ENCODE data around the gene CAP2. TPM values are rescaled to one million over a fixed set of nuclear protein-coding genes. Genes with fewer than 3 reads are reported as not detected.

The CAP2 gene
- total RNA-seq, 2 donors from 2014 or later, result not detected

DNA sequence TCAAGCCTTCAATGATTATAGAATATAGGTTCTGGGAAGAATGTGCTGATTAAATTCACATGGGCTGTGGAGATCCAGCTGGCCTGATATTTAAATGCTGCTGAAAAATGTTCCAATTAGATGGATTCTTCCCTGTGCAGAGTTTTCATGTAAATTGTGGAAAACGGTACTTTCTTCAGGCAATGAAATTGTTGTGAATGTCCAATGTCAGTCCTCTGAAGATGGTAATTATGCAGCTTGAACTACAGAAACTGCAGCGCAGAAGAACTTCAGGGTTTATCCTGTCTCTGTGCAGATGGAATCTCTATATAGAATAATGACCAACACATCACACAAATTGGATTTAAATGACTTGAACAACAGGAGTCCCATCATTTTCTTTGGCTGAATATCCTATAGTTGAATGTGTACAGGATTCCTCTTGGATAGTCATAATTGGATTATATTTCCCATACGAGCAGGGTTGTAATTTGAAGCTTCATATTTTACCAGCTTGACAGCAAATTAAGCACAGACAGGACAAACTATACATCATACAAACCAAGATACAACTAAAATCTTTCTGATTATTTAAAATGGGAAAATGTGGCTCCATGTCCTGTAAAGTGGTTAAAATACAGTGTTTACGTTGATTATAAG, 82.3 kb downstream of the CAP2 start:
- ATAC-seq (replicated peaks in 1 of 2), result no peak
- Mint-ChIP-seq H3K9me3 (no peaks in the 10 kb centered on the region), H3K4me3 (no peak overlapping the region), H3K27me3 (ENCODE audit: low read depth) (peaks cover 15% of the 10 kb centered on the region), H3K4me1 (ENCODE audit: low read depth) (no peaks in the 10 kb centered on the region), H3K36me3 (ENCODE audit: insufficient read depth in 2 of 2) (no peaks in the 10 kb centered on the region), H3K27ac (no peak overlapping the region)
- DNase-seq, result no peak

DNA sequence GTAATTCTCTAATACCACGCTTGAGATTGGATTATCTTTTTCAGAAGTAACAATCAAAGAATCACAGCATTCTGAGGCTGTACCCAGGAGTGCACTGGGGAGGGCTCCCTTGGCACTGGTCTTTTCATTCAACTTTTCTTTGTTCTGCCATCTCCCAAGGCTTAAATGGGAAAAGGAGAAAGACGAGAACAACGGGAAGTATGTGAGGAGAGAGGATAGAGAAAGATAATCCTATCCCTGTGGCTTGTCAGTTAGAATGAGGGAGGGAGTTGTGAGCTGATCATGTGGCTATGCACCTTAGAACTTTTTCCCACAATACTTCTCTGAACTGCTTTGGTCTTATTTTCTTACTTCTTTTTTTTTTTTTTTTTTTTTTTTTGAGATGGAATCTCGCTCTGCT, 83.1 kb downstream of the CAP2 start:
- Mint-ChIP-seq H3K36me3 (ENCODE audit: insufficient read depth in 2 of 2) (no peaks in the 10 kb centered on the region), H3K4me3 (no peak overlapping the region), H3K4me1 (ENCODE audit: low read depth) (no peaks in the 10 kb centered on the region), H3K27me3 (ENCODE audit: low read depth) (peaks cover 17% of the 10 kb centered on the region), H3K9me3 (no peaks in the 10 kb centered on the region), H3K27ac (no peak overlapping the region)
- ATAC-seq (replicated peaks in 1 of 2), result no peak
- DNase-seq, result no peak

DNA sequence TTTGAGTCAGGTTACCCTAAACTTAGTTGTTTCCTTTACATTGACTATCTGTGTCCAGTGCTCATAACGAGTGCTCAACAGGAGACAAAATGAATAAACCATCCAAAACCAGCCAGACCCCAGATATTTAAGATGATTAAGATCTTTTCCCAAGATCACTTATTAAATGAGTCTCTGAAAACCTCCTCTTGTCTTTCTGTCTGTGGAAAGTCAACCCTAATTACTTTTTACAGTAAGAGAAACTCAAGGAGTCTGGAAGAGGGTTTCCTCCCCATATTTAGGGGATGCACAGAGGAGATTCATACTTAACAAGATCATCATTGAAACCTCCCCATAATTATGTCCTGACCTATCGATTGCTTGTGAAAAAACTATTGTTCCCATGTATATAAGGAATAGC, 84.0 kb downstream of the CAP2 start:
- no peaks in the 10 kb centered on the region for H3K9me3 Mint-ChIP-seq
- DNase-seq (no peak), ATAC-seq (replicated peaks in 1 of 2) (no peak)
- no peaks in the 10 kb centered on the region for H3K36me3 Mint-ChIP-seq (ENCODE audit: insufficient read depth in 2 of 2)
- H3K4me1 Mint-ChIP-seq (ENCODE audit: low read depth), result no peaks in the 10 kb centered on the region
- no peak overlapping the region for H3K27ac Mint-ChIP-seq
- peaks cover 25% of the 10 kb centered on the region for H3K27me3 Mint-ChIP-seq (ENCODE audit: low read depth)
- H3K4me3 Mint-ChIP-seq, result no peak overlapping the region

DNA sequence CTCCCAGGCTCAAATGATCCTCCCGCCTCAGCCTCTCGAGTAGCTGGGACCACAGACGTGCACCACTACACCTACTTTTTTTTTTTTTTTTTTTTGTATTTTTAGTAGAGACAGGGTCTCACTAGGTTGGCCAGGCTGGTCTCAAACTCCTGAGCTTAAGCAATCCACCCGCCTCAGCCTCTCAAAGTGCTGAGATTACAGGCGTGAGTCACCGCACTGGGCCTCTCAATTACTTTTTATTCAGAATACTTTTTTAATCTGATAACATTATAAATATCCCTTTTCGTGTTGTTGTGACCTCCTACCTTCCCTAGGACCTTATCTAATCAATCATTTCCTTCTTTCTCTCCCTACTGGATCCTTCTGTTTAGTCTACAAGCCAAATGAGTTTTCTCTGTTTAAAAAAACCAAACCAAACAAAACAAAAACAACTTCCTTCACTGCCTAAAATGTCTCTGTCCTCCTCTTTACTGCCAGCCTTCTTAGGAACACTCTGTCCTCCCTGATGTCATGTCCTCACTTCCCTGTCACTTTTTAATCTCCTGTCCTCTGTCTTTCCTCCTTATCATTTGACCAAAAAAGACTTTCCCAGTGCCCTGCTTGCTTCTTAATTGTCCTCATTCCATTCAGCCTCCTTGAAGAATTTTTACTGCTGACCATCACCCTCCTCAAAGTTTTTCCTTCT, 85.0 kb downstream of the CAP2 start:
- no peak for DNase-seq
- Mint-ChIP-seq H3K4me3 (no peak overlapping the region), H3K9me3 (no peaks in the 10 kb centered on the region), H3K27me3 (ENCODE audit: low read depth) (peaks cover 29% of the 10 kb centered on the region), H3K27ac (no peak overlapping the region), H3K4me1 (ENCODE audit: low read depth) (no peaks in the 10 kb centered on the region), H3K36me3 (ENCODE audit: insufficient read depth in 2 of 2) (no peaks in the 10 kb centered on the region)
- ATAC-seq (replicated peaks in 1 of 2), result no peak

DNA sequence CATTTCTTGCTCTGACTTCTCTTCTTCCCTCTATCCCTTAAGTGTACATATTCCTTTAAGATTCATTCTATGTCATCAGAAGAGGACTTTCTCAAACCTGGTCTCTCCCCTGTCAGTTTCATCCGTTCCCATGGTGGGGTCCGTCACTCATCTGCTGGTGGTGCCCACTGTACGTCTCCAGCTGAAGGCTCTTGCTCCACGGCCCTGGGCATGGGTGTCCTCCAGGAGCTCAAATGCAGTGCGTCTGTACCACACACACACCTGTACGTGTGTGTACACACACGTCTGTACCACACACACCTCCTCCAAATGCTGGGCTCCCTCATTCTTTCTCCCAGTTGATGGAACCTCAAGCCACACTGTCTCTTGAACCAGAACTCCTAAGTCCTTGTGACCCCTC, 85.6 kb downstream of the CAP2 start:
- no peak for ATAC-seq (replicated peaks in 1 of 2)
- Mint-ChIP-seq H3K9me3 (no peaks in the 10 kb centered on the region), H3K4me3 (no peak overlapping the region), H3K27ac (no peak overlapping the region), H3K4me1 (ENCODE audit: low read depth) (no peaks in the 10 kb centered on the region), H3K36me3 (ENCODE audit: insufficient read depth in 2 of 2) (no peaks in the 10 kb centered on the region), H3K27me3 (ENCODE audit: low read depth) (peaks cover 29% of the 10 kb centered on the region)
- DNase-seq, result no peak

DNA sequence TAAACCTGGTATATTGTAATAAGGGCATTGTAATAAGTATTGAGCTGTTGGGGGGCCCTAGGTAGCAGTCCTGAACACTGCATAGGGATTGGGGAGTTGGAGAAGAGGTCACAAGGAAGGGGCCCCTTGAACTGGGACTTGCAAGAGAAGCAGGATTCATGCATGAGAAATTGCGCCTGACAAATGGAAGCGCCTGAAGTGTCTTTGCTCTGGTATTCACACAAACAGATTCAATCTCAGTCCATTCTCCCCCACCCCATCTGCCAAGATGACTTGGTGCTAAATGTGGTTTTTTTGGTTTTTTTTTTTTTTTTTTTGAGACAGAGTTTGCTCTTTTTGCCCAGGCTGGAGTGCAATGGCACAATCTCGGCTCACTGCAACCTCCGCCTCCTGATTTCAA, 87.1 kb downstream of the CAP2 start:
- no peak overlapping the region for H3K27ac Mint-ChIP-seq
- no peak overlapping the region for H3K4me3 Mint-ChIP-seq
- H3K36me3 Mint-ChIP-seq (ENCODE audit: insufficient read depth in 2 of 2), result no peaks in the 10 kb centered on the region

DNA sequence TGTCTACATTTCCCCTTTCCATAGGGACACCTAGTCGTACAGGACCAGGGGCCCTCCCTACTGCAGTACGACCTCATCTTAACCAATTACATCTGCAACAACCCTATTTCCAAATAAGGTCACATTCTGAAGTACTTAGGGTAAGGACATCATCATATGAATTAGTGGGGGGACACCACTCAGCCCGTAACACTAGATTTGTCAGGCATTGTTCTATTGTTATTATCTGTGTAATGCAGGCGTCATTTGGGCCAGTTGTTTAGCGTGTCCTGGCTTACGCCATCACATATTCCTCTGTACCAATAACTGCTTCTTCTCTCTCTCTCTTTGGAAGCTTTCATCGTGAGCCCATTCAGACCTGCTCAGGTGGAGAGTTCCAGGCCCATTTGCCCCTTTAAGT, 89.3 kb downstream of the CAP2 start:
- ATAC-seq (replicated peaks in 1 of 2) (no peak), DNase-seq (no peak)
- Mint-ChIP-seq H3K9me3 (no peaks in the 10 kb centered on the region), H3K36me3 (ENCODE audit: insufficient read depth in 2 of 2) (no peaks in the 10 kb centered on the region), H3K27ac (no peak overlapping the region), H3K27me3 (ENCODE audit: low read depth) (peaks cover 21% of the 10 kb centered on the region), H3K4me3 (no peak overlapping the region), H3K4me1 (ENCODE audit: low read depth) (no peaks in the 10 kb centered on the region)

More for the DNA sequence above, 87.1 kb downstream of the CAP2 start:
- H3K27me3 Mint-ChIP-seq (ENCODE audit: low read depth), result peaks cover 29% of the 10 kb centered on the region
- H3K9me3 Mint-ChIP-seq, result no peaks in the 10 kb centered on the region
- DNase-seq (no peak), ATAC-seq (replicated peaks in 1 of 2) (no peak)
- H3K4me1 Mint-ChIP-seq (ENCODE audit: low read depth), result no peaks in the 10 kb centered on the region

DNA sequence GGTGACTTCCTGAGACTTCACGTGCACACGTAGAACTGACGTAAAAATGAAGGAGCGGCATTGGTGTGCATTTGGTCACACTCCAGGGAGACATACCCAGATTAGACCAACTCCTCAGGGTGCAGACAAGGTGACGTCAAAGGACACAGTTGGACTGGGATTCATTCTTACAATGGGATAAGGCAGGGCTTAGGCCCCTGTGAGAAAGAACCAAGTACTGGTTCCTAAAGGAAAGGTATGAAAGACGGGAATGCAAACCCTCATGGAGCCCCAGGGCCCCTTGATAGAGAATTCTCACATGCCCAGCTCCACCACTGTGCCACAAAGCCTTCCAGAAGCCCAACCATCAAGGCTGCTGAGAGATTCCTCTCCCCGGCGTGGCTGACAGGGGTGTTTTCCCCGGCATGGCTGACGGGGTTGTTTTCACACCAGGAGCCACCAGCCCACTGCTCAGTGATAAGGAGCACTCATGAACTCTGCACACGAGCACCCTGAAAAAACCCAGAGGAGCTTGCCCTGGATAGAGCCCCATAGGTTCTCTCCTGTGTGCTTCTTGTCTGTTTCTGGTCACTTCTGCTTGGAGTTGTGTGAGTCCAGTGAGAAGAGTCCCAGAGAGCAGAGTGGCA, 90.1 kb downstream of the CAP2 start:
- Mint-ChIP-seq H3K4me3 (no peak overlapping the region), H3K27ac (no peak overlapping the region), H3K4me1 (ENCODE audit: low read depth) (no peaks in the 10 kb centered on the region), H3K27me3 (ENCODE audit: low read depth) (peaks cover 26% of the 10 kb centered on the region), H3K9me3 (no peaks in the 10 kb centered on the region), H3K36me3 (ENCODE audit: insufficient read depth in 2 of 2) (no peaks in the 10 kb centered on the region)
- DNase-seq, result no peak
- ATAC-seq (replicated peaks in 1 of 2), result no peak

DNA sequence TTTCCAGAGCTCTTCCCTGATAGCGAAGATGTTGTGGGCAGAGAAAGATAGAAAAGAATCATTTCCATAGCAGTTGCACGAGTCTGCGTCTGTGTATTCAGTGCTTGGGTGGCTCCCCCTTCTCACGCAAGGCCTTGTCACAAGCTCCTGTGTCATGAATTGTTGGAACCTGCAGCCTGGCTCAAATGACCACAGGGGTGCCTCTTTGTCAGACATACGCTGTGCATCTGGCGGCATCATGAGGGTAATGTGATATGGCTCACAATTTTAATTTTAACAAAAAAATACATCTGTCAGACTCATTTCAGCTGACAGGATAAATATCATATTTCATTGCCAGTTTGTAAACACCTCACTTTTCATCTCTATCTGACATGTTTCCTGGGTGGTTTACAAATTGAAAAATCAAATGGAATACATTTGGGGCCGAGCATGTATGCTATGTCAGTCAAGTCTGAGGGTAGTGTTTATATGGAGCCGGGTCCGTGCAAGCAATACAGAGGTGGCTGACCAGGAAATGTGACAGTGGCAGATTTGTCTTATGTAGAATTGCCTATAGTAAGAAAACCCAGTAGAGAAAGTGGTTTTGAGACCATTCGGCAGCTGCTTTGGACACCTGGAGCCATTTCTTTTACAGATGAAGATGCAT, 90.9 kb downstream of the CAP2 start:
- no peaks in the 10 kb centered on the region for H3K9me3 Mint-ChIP-seq
- no peak for DNase-seq
- H3K4me1 Mint-ChIP-seq (ENCODE audit: low read depth), result no peaks in the 10 kb centered on the region
- no peak overlapping the region for H3K27ac Mint-ChIP-seq
- no peaks in the 10 kb centered on the region for H3K36me3 Mint-ChIP-seq (ENCODE audit: insufficient read depth in 2 of 2)
- ATAC-seq (replicated peaks in 1 of 2), result no peak
- H3K4me3 Mint-ChIP-seq, result no peak overlapping the region
- peaks cover 26% of the 10 kb centered on the region for H3K27me3 Mint-ChIP-seq (ENCODE audit: low read depth)

DNA sequence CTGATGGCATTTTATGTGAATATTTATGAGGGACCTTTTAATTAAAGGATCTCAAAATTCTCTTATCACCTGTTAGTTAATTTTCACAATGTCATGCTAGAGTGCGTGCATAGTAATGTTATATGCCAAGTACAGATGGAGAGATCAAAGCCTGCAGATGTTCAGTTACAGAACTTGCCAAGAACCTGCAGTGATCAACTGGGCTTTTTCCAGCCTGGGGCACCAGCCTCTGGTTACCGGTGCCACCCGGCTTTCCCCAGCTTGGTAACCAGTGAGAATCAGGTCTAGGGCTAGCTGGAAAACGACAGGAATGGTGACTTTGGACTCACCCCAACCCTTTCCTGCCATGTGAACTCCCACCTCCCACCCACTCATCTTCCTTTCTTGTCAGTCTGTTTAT, 91.8 kb downstream of the CAP2 start:
- no peak for DNase-seq
- no peak for ATAC-seq (replicated peaks in 1 of 2)
- Mint-ChIP-seq H3K4me3 (no peak overlapping the region), H3K36me3 (ENCODE audit: insufficient read depth in 2 of 2) (no peaks in the 10 kb centered on the region), H3K4me1 (ENCODE audit: low read depth) (no peaks in the 10 kb centered on the region), H3K27ac (no peak overlapping the region), H3K27me3 (ENCODE audit: low read depth) (peaks cover 26% of the 10 kb centered on the region), H3K9me3 (no peaks in the 10 kb centered on the region)

DNA sequence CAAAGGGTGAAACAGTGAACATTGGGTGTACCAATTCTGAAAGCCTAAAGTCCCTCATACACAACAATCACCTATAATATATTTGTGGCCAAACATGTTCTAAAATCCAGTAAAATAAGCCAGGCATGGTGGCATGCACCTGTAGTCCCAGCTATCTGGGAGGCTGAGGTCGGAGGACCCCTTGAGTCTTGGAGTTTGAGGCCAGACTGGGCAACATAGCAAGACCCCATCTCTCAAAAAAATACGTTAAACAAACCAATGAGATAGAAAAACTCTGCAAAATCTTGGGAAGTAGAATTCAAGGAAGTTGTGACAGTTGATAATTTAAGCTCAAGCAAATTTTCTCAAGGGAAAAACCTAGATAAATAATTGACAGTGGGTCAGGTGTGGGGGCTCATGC, 92.6 kb downstream of the CAP2 start:
- H3K4me1 Mint-ChIP-seq (ENCODE audit: low read depth), result no peaks in the 10 kb centered on the region
- ATAC-seq (replicated peaks in 1 of 2), result no peak

DNA sequence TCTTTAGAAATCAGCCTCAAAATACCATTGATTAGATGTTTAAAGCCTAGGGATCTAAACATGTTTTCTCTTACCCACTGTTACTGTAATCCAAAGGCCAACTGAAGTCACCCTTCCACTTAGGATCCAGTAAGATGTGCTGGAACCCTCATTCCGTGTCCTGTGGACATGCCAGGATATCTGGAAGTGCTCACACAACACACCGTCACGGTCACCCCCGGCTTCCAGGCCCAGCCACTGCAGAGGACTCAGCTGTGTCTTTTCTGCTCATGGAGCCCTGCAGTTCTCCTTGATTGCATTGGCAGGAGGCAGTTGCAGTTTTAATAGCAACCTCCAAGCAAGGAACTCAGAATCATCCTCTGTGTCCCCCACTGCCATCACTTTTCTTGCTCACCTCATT, 93.3 kb downstream of the CAP2 start:
- Mint-ChIP-seq H3K27me3 (ENCODE audit: low read depth) (peaks cover 32% of the 10 kb centered on the region), H3K9me3 (no peaks in the 10 kb centered on the region), H3K4me3 (no peak overlapping the region), H3K36me3 (ENCODE audit: insufficient read depth in 2 of 2) (no peaks in the 10 kb centered on the region), H3K4me1 (ENCODE audit: low read depth) (no peaks in the 10 kb centered on the region), H3K27ac (no peak overlapping the region)
- DNase-seq (no peak), ATAC-seq (replicated peaks in 1 of 2) (no peak)

More for the DNA sequence above, 92.6 kb downstream of the CAP2 start:
- Mint-ChIP-seq H3K27ac (no peak overlapping the region), H3K9me3 (no peaks in the 10 kb centered on the region), H3K36me3 (ENCODE audit: insufficient read depth in 2 of 2) (no peaks in the 10 kb centered on the region), H3K27me3 (ENCODE audit: low read depth) (peaks cover 29% of the 10 kb centered on the region), H3K4me3 (no peak overlapping the region)
- no peak for DNase-seq

DNA sequence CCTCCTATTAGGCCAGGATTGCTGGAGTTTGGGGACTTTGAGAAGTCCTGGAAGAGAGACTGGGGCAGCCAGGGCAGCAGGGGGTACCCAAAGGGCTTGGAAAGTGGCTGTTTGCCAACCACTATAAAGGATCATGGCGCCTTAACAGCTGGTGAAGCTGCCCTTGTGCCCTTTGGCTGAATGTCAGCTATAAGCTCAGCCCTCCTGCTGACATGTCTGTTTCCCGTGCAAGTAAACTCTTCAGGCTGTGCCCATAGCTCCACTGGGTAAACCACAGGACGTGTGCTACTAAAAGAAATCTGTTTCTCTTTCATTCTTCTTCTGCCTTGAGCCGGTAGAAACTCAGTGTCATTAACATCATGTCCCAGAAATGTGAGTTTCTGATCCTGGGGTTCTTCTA, 97.3 kb downstream of the CAP2 start:
- Mint-ChIP-seq H3K36me3 (ENCODE audit: insufficient read depth in 2 of 2) (no peaks in the 10 kb centered on the region), H3K27me3 (ENCODE audit: low read depth) (peaks cover 38% of the 10 kb centered on the region), H3K9me3 (no peaks in the 10 kb centered on the region), H3K4me1 (ENCODE audit: low read depth) (no peaks in the 10 kb centered on the region), H3K27ac (no peak overlapping the region), H3K4me3 (no peak overlapping the region)
- ATAC-seq (replicated peaks in 1 of 2) (no peak), DNase-seq (no peak)
